PC-3 (cell line): ENCODE results near the gene ZNF426. TPM values are rescaled to one million over a fixed set of nuclear protein-coding genes. Genes with fewer than 3 reads are reported as not detected.

Experiments
- ATAC-seq: fragments of 200-7000 bp; cut with Tn5 transposase; 2 replicates; pipeline ENCODE4 v1.9.1; 2020; ENCODE audit warnings: mild to moderate bottlenecking, moderate library complexity
- BruUV-seq: library from RNA; stranded (reverse); fragments of 400-500 nt; replicated peaks from 2 replicates; lab custom pipeline; 2021; lab: Mats Ljungman, UMichigan
- CTCF ChIA-PET: fragments of 300-600 bp; sonication (Branson Sonifier 250); formaldehyde crosslinking; loops from one replicate; lab custom pipeline; 2022; ENCODE audit warnings: antibody characterized with exemption; lab: Charles Lee
- POLR2A ChIA-PET: fragments of 300-600 bp; sonication (Branson Sonifier 250); formaldehyde crosslinking; loops from one replicate; lab custom pipeline; 2022; ENCODE audit warnings: antibody characterized with exemption; ENCODE audit not compliant: unreplicated experiment; lab: Charles Lee
- DNase-seq: peaks from one replicate; pipeline ENCODE4 v3.0.0-alpha.2; 2015
- H2AFZ ChIP-seq: fragments of 300-600 bp; sonication (generic); 2 replicates; pipeline ENCODE4 v1.6.0; 2016; ENCODE audit warnings: antibody characterized with exemption, low read length
- H3F3A ChIP-seq: fragments of 300-600 bp; sonication (generic); one replicate; pipeline ENCODE4 v1.6.0; 2017; ENCODE audit warnings: antibody characterized with exemption, low read length, control low read depth, mild to moderate bottlenecking; ENCODE audit not compliant: unreplicated experiment
- H3K27ac ChIP-seq: fragments of 300-600 bp; sonication (generic); 2 replicates; pipeline ENCODE4 v1.5.1; 2016; ENCODE audit warnings: mild to moderate bottlenecking, low read length
- H3K27me3 ChIP-seq: fragments of 300-600 bp; sonication (generic); 2 replicates; pipeline ENCODE4 v1.6.1; 2016; ENCODE audit warnings: low read length, mixed read lengths
- H3K36me3 ChIP-seq: fragments of 300-600 bp; sonication (generic); 2 replicates; pipeline ENCODE4 v1.6.1; 2016; ENCODE audit warnings: low read depth, mixed run types, low read length, mixed read lengths
- H3K4me1 ChIP-seq: fragments of 300-600 bp; sonication (generic); 2 replicates; pipeline ENCODE4 v1.5.1; 2016; ENCODE audit warnings: low read length; ENCODE audit not compliant: insufficient read depth
- H3K4me2 ChIP-seq: fragments of 300-600 bp; sonication (generic); 2 replicates; pipeline ENCODE4 v1.6.0; 2016; ENCODE audit warnings: low read length
- H3K4me3 ChIP-seq: fragments of 300-600 bp; sonication (generic); 2 replicates; pipeline ENCODE4 v1.5.1; 2016; ENCODE audit warnings: mild to moderate bottlenecking, low read length, mixed read lengths
- H3K79me2 ChIP-seq: fragments of 300-600 bp; sonication (generic); 2 replicates; pipeline ENCODE4 v1.6.1; 2017; ENCODE audit warnings: low read length, mixed read lengths
- H3K9ac ChIP-seq: fragments of 300-600 bp; sonication (generic); 2 replicates; pipeline ENCODE4 v1.6.0; 2016; ENCODE audit warnings: mild to moderate bottlenecking, low read length
- H3K9me2 ChIP-seq: fragments of 300-600 bp; sonication (generic); replicated peaks from 2 replicates; pipeline ENCODE4 v1.6.1; 2016; ENCODE audit warnings: mixed run types, low read length, mixed read lengths
- H3K9me3 ChIP-seq: fragments of 300-600 bp; sonication (generic); 2 replicates; pipeline ENCODE4 v1.6.1; 2016; ENCODE audit warnings: low read length, mixed read lengths
- H4K20me1 ChIP-seq: fragments of 300-600 bp; sonication (generic); 2 replicates; pipeline ENCODE4 v1.6.1; 2016; ENCODE audit warnings: low read length, mixed read lengths
- EZH2 ChIP-seq: fragments of 300-600 bp; sonication (generic); IDR thresholded peaks from one replicate; pipeline ENCODE4 v1.6.1; 2017; ENCODE audit warnings: antibody characterized with exemption, mild to moderate bottlenecking, low read length; ENCODE audit not compliant: unreplicated experiment
- EZH2phosphoT487 ChIP-seq: fragments of 300-600 bp; sonication (generic); IDR thresholded peaks from 2 replicates; pipeline ENCODE4 v1.6.1; 2018; ENCODE audit warnings: mild to moderate bottlenecking, antibody characterized with exemption, low read length, borderline replicate concordance
- intact Hi-C: fragments of 100-400 bp; cut with micrococcal nuclease; formaldehyde crosslinking; loops from 2 replicates; pipeline ENCODE4 v1.9.0; 2023
- total RNA-seq: library from RNA; depleted of rRNA; stranded (reverse); fragments of >200 nt; gene quantifications from 2 replicates; pipeline ENCODE4 v1.2.3, GENCODE V29; 2014
- TF ChIP-seq, protein P1 (sequence below): fragments of 300-600 bp; sonication (generic); conservative IDR thresholded peaks from 2 replicates; pipeline ENCODE4 v1.5.1; 2017; ENCODE audit warnings: antibody characterized with exemption, low read depth, mild to moderate bottlenecking, low read length

ZNF426 gene
- total RNA-seq, 1 experiment from 2014 or later: 8.2 TPM

DNA sequence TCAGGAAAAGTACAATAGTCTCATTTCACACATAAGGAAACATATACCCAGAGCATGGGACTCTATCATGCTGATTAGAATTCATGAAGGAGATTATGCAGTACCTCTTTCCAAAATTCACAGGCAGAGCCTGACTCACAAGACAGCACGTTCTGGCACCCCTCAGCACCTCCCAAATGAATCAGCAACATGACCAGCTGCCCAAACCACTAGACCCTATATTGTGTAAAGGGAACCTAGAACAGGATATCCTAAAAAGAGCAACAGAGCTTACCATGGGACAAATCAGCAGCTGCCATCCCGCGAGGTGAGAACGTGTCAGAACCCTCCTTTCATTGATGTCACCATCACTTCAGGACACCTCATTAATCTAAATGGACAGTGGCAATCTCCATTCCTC is 2.5 kb downstream of the ZNF426 start:
- H3F3A ChIP-seq: no peaks in the 10 kb centered on the region
- TF ChIP-seq EZH2phosphoT487 (no peak), EZH2 (no peak)
- TF ChIP-seq, protein P1, sequence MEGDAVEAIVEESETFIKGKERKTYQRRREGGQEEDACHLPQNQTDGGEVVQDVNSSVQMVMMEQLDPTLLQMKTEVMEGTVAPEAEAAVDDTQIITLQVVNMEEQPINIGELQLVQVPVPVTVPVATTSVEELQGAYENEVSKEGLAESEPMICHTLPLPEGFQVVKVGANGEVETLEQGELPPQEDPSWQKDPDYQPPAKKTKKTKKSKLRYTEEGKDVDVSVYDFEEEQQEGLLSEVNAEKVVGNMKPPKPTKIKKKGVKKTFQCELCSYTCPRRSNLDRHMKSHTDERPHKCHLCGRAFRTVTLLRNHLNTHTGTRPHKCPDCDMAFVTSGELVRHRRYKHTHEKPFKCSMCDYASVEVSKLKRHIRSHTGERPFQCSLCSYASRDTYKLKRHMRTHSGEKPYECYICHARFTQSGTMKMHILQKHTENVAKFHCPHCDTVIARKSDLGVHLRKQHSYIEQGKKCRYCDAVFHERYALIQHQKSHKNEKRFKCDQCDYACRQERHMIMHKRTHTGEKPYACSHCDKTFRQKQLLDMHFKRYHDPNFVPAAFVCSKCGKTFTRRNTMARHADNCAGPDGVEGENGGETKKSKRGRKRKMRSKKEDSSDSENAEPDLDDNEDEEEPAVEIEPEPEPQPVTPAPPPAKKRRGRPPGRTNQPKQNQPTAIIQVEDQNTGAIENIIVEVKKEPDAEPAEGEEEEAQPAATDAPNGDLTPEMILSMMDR: no peak
- CTCF ChIA-PET: no interaction called here
- H3K27ac ChIP-seq: no peak overlapping the region
- H4K20me1 ChIP-seq: no peaks in the 10 kb centered on the region
- no peaks in the 10 kb centered on the region for H3K27me3 ChIP-seq
- H2AFZ ChIP-seq: no peak overlapping the region
- peaks cover 22% of the 10 kb centered on the region for H3K79me2 ChIP-seq
- POLR2A ChIA-PET: no interaction called here
- H3K36me3 ChIP-seq: peaks cover 59% of the 10 kb centered on the region
- no peak for ATAC-seq
- H3K9me3 ChIP-seq: peaks cover 41% of the 10 kb centered on the region
- no peak overlapping the region for H3K9ac ChIP-seq
- H3K4me2 ChIP-seq: no peak overlapping the region
- peaks cover 10% of the 10 kb centered on the region; the same call in 1 of the 2 replicates for H3K4me1 ChIP-seq
- DNase-seq: no peak
- H3K9me2 ChIP-seq: no peaks in the 10 kb centered on the region
- intact Hi-C loops: no loop called here
- H3K4me3 ChIP-seq: peak overlapping the region; percentile 2; the same call in 1 of the 2 replicates
- BruUV-seq: no TSS peak

DNA sequence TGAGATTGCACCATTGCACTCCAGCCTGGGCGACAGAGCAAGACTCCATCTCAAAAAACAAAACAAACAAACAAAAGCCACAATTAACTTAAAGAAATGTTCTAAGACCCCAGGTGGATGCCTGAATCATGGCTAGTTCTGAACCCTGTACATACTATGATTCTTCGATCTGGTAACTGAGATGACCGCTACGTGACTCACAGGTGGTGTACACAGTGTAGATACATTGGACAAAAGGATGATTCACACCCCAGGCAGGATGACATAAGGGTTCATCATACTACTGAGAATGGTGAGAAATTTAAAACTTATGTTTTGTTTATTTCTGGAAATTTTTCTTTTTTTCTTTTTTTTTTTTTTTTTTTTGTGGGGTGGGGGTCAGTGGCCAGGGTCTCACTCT is 6.5 kb downstream of the ZNF426 start:
- intact Hi-C loops: no loop called here
- DNase-seq: peak; percentile 91
- no peaks in the 10 kb centered on the region for H3K27me3 ChIP-seq

More for the DNA sequence above, 6.5 kb downstream of the ZNF426 start:
- BruUV-seq: no TSS peak
- no peaks in the 10 kb centered on the region for H3F3A ChIP-seq
- TF ChIP-seq EZH2phosphoT487 (no peak), EZH2 (no peak)
- TF ChIP-seq, protein P1: no peak
- H3K4me3 ChIP-seq: no peak overlapping the region
- ChIA-PET CTCF (no interaction called here), POLR2A (no interaction called here)
- peak; percentile 93 for ATAC-seq
- peaks cover 65% of the 10 kb centered on the region for H3K9me3 ChIP-seq
- no peak overlapping the region for H2AFZ ChIP-seq
- H3K9ac ChIP-seq: no peak overlapping the region
- peak overlapping the region; percentile 25; the same call in 1 of the 2 replicates for H3K27ac ChIP-seq
- H3K9me2 ChIP-seq: no peaks in the 10 kb centered on the region
- peaks cover 5% of the 10 kb centered on the region; the same call in 1 of the 2 replicates for H3K4me1 ChIP-seq
- H3K4me2 ChIP-seq: no peak overlapping the region
- no peaks in the 10 kb centered on the region for H4K20me1 ChIP-seq
- peaks cover 8% of the 10 kb centered on the region; the same call in 1 of the 2 replicates for H3K79me2 ChIP-seq
- H3K36me3 ChIP-seq: peaks cover 98% of the 10 kb centered on the region
